ENCODE results near the gene PRC1. TPM values are rescaled to one million over a fixed set of nuclear protein-coding genes. Genes with fewer than 3 reads are reported as not detected.

PRC1 gene
- total and polyA plus RNA-seq, 2 donors (not counting 1 experiment from before 2014, with no cell fraction given) = 9.4 to 11.6 TPM

GRCh38 chr15:91031796-91032195 is 37.5 kb upstream of the PRC1 start:
- no peaks in the 10 kb centered on the region for H3K9me3 Mint-ChIP-seq (ENCODE audit: insufficient read depth)
- H3K27me3 Mint-ChIP-seq = no peaks in the 10 kb centered on the region
- POLR2A ChIA-PET = no interaction called here
- Histone ChIP-seq H3K4me3 (ENCODE audit: control extremely low read depth in 1 of 5, extremely low read depth in 1 of 5, insufficient read depth in 1 of 5, low read depth in 2 of 5, low read length in 4 of 5) (no peak overlapping the region), H3K36me3 (replicated peaks in 1 of 2; ENCODE audit: control extremely low read depth in 1 of 2, control insufficient read depth in 1 of 2, extremely low read depth in 1 of 2, insufficient read depth in 2 of 2, low read length in 1 of 2) (no peaks in the 10 kb centered on the region), H3K79me2 (ENCODE audit: control insufficient read depth, insufficient read depth, low read length) (no peaks in the 10 kb centered on the region), H3K9me3 (ENCODE audit: control extremely low read depth in 1 of 3, control insufficient read depth in 2 of 3, insufficient read depth in 1 of 3, low read length in 2 of 3) (no peaks in the 10 kb centered on the region), H3K9ac (ENCODE audit: low read length) (no peak overlapping the region), H3K4me1 (ENCODE audit: control insufficient read depth in 2 of 2, insufficient read depth in 2 of 2, low read length in 2 of 2) (peaks cover 0 to 5% of the 10 kb centered on the region in 2 donors), H4K20me1 (ENCODE audit: control insufficient read depth, insufficient read depth, low read length, poor library complexity, severe bottlenecking) (no peaks in the 10 kb centered on the region), H3K27ac (ENCODE audit: low read length in 2 of 2) (no peak overlapping the region), H3K4me2 (replicated peaks; ENCODE audit: low read depth, low read length, poor library complexity, severe bottlenecking) (no peak overlapping the region), H2AFZ (ENCODE audit: insufficient read depth, low read depth, low read length, poor library complexity, severe bottlenecking) (no peak overlapping the region), H3K27me3 (replicated peaks in 1 of 4; ENCODE audit: control extremely low read depth in 1 of 4, control insufficient read depth in 3 of 4, insufficient read depth in 4 of 4, low read length in 3 of 4) (no peaks in the 10 kb centered on the region)
- intact Hi-C loops (cut with micrococcal nuclease) = no loop called here
- H3K27ac Mint-ChIP-seq = no peak overlapping the region
- DNase-seq (no peak), ATAC-seq (ENCODE audit: low read depth) (no peak)
- WGBS (ENCODE audit: insufficient coverage) = 83% methylated on average over 10 of the region's 10 CpGs
- CTCF ChIA-PET = interaction anchor here (1.5 to 3.1 kb wide), 3 partner anchors 10 to 129 kb away, joined by 3 to 66 read pairs (median 11); partner anchors contain the start of genes MAN2A2, RCCD1 and VPS33B
- H3K4me1 Mint-ChIP-seq = peaks cover 3% of the 10 kb centered on the region
- TF ChIP-seq EZH2 (IDR thresholded peaks at IDR 0.05; ENCODE audit: borderline replicate concordance, insufficient read depth, low read depth, low read length, poor library complexity, severe bottlenecking) (no peak), CTCF (IDR thresholded peaks at IDR 0.05) (no peak)
- H3K4me3 Mint-ChIP-seq = no peak overlapping the region

- no peak overlapping the region for H3K4me3 Mint-ChIP-seq
- WGBS (ENCODE audit: insufficient coverage) = 86% methylated on average over 1 of the region's 1 CpG
- no peak overlapping the region for H3K9ac ChIP-seq (ENCODE audit: low read length)
- H3K9me3 Mint-ChIP-seq (ENCODE audit: insufficient read depth) = no peaks in the 10 kb centered on the region
- no peak for DNase-seq
- TF ChIP-seq CTCF (IDR thresholded peaks at IDR 0.05) (no peak), EZH2 (IDR thresholded peaks at IDR 0.05; ENCODE audit: borderline replicate concordance, insufficient read depth, low read depth, low read length, poor library complexity, severe bottlenecking) (no peak)
- intact Hi-C loops (cut with micrococcal nuclease) = no loop called here
- peaks cover 5 to 7% of the 10 kb centered on the region in 2 donors for H3K4me1 ChIP-seq (ENCODE audit: control insufficient read depth in 2 of 2, insufficient read depth in 2 of 2, low read length in 2 of 2)
- H3K27ac Mint-ChIP-seq = no peak overlapping the region
- no peak overlapping the region for H2AFZ ChIP-seq (ENCODE audit: insufficient read depth, low read depth, low read length, poor library complexity, severe bottlenecking)
- ChIA-PET POLR2A (no interaction called here), CTCF (interaction anchor here (1.4 kb wide), 1 partner anchor 71 kb away, joined by 5 read pairs; no protein-coding TSS in a partner anchor)
- no peak overlapping the region for H3K4me2 ChIP-seq (replicated peaks; ENCODE audit: low read depth, low read length, poor library complexity, severe bottlenecking)
- no peaks in the 10 kb centered on the region for H3K27me3 ChIP-seq (replicated peaks in 1 of 4; ENCODE audit: control extremely low read depth in 1 of 4, control insufficient read depth in 3 of 4, insufficient read depth in 4 of 4, low read length in 3 of 4)
- no peaks in the 10 kb centered on the region for H3K36me3 ChIP-seq (replicated peaks in 1 of 2; ENCODE audit: control extremely low read depth in 1 of 2, control insufficient read depth in 1 of 2, extremely low read depth in 1 of 2, insufficient read depth in 2 of 2, low read length in 1 of 2)
- H3K4me3 ChIP-seq (ENCODE audit: control extremely low read depth in 1 of 5, extremely low read depth in 1 of 5, insufficient read depth in 1 of 5, low read depth in 2 of 5, low read length in 4 of 5) = no peak overlapping the region
- no peaks in the 10 kb centered on the region for H3K27me3 Mint-ChIP-seq
- H4K20me1 ChIP-seq (ENCODE audit: control insufficient read depth, insufficient read depth, low read length, poor library complexity, severe bottlenecking) = no peaks in the 10 kb centered on the region
- H3K9me3 ChIP-seq (ENCODE audit: control extremely low read depth in 1 of 3, control insufficient read depth in 2 of 3, insufficient read depth in 1 of 3, low read length in 2 of 3) = no peaks in the 10 kb centered on the region
- peaks cover 18% of the 10 kb centered on the region for H3K79me2 ChIP-seq (ENCODE audit: control insufficient read depth, insufficient read depth, low read length)
- ATAC-seq (ENCODE audit: low read depth) = no peak
- H3K4me1 Mint-ChIP-seq = peaks cover 5% of the 10 kb centered on the region
- H3K27ac ChIP-seq (ENCODE audit: low read length in 2 of 2) = no peak overlapping the region
Measured at GRCh38 chr15:91027677-91028076, 33.3 kb upstream of the PRC1 start.
